HL-60 (cell line): ENCODE measurements around the gene NSRP1.
A peak's percentile ranks its signal among the peaks of the same experiment; 100 is the strongest.

Experiments
- DNase-seq, 2 experiments: peaks; one replicate each; pipeline ENCODE4 v3.0.0-alpha.2; 2010 to 2020; ENCODE audit warnings: low read depth in 1 of 2, low spot score in 1 of 2
- H3K27ac ChIP-seq: fragments of 250-450 bp; sonication (Bioruptor Pico); replicated peaks from 2 replicates; pipeline ENCODE4 v1.5.1; 2020; ENCODE audit warnings: mild to moderate bottlenecking, moderate library complexity
- H3K27me3 ChIP-seq: fragments of 250-450 bp; sonication (Bioruptor Pico); 2 replicates; pipeline ENCODE4 v1.5.1; 2021; ENCODE audit warnings: mild to moderate bottlenecking, moderate library complexity; ENCODE audit not compliant: insufficient read depth, poor library complexity, severe bottlenecking
- H3K4me3 ChIP-seq: replicated peaks from 2 replicates; pipeline ENCODE4 v1.5.1; 2011; ENCODE audit warnings: mild to moderate bottlenecking, control low read depth, low read length; ENCODE audit not compliant: insufficient read depth
- CTCF ChIP-seq: IDR thresholded peaks from one replicate; pipeline ENCODE4 v1.5.1; 2011; ENCODE audit warnings: low read length, control low read depth, inconsistent platforms; ENCODE audit not compliant: insufficient read depth
- GABPA ChIP-seq: IDR thresholded peaks from 2 replicates; pipeline ENCODE4 v1.6.1; 2012; ENCODE audit warnings: low read depth
- POLR2AphosphoS5 ChIP-seq: IDR thresholded peaks from 2 replicates; pipeline ENCODE4 v1.6.1; 2012; ENCODE audit warnings: low read depth
- SPI1 ChIP-seq: IDR thresholded peaks from 2 replicates; pipeline ENCODE4 v1.6.1; 2012; ENCODE audit warnings: low read depth, mild to moderate bottlenecking, borderline replicate concordance
- long read RNA-seq: library from polyadenylated mRNA; unstranded; transcript quantifications from one replicate; pipeline ENCODE4 v2.0.0, GENCODE V29; 2020
- TF ChIP-seq, protein P1 (sequence below): IDR thresholded peaks from 2 replicates; pipeline ENCODE4 v1.6.1; 2012; ENCODE audit warnings: low read depth; ENCODE audit not compliant: insufficient replicate concordance

The NSRP1 gene
- long read RNA-seq, transcript NSRP1-217 (6 exons, 2,420 nt), result minor isoform, 8 of 27 reads
- long read RNA-seq, transcript NSRP1-201 (7 exons, 2,541 nt), result major isoform, 10 of 27 reads
- long read RNA-seq, partial matches to known transcripts, result 1 of 27 reads
- long read RNA-seq, other reads (novel, unspliced or antisense), result 8 of 27 reads

GRCh38 chr17:30116661-30117551 is at the start of gene NSRP1:
Gene NSRP1 (plus strand): TSS chr17:30116816. CDS start chr17:30116844, 28 bp downstream.
- Histone ChIP-seq H3K27ac (peak within 1 kb of the TSS; percentile 91), H3K4me3 (peak within 1 kb of the TSS; percentile 75), H3K27me3 (no peaks in the 10 kb centered on the region)
- TF ChIP-seq GABPA, result no peak
- peak; percentile 98 for TF ChIP-seq POLR2AphosphoS5
- TF ChIP-seq, protein P1, sequence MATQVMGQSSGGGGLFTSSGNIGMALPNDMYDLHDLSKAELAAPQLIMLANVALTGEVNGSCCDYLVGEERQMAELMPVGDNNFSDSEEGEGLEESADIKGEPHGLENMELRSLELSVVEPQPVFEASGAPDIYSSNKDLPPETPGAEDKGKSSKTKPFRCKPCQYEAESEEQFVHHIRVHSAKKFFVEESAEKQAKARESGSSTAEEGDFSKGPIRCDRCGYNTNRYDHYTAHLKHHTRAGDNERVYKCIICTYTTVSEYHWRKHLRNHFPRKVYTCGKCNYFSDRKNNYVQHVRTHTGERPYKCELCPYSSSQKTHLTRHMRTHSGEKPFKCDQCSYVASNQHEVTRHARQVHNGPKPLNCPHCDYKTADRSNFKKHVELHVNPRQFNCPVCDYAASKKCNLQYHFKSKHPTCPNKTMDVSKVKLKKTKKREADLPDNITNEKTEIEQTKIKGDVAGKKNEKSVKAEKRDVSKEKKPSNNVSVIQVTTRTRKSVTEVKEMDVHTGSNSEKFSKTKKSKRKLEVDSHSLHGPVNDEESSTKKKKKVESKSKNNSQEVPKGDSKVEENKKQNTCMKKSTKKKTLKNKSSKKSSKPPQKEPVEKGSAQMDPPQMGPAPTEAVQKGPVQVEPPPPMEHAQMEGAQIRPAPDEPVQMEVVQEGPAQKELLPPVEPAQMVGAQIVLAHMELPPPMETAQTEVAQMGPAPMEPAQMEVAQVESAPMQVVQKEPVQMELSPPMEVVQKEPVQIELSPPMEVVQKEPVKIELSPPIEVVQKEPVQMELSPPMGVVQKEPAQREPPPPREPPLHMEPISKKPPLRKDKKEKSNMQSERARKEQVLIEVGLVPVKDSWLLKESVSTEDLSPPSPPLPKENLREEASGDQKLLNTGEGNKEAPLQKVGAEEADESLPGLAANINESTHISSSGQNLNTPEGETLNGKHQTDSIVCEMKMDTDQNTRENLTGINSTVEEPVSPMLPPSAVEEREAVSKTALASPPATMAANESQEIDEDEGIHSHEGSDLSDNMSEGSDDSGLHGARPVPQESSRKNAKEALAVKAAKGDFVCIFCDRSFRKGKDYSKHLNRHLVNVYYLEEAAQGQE, result peak; percentile 78
- TF ChIP-seq CTCF, result no peak
- TF ChIP-seq SPI1, result no peak; the same call in 1 of the 2 replicates
- DNase-seq, result peak; percentile 91 to 96

DNA sequence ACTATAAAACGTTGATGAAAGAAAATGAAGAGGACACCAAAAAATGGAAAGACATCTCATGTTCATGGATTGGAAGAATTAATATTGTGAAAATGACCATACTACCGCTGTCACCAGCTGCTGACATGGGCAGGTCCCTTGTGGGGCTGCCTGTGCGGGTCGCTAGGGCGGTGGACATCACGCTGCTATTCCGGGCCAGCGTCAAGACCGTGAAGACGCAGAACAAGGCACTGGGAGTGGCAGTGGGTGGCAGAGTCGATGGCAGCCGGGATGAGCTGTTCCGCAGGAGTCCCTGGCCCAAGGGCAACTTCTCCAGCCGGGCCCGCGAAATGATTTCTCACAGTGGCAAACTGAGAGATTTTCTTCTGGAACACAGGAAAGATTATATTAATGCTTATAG is 48.2 kb upstream of the NSRP1 start:
- DNase-seq, result no peak
- Histone ChIP-seq H3K4me3 (no peak overlapping the region), H3K27ac (no peak overlapping the region), H3K27me3 (no peaks in the 10 kb centered on the region)
- TF ChIP-seq SPI1, result no peak
- TF ChIP-seq CTCF, result no peak
- TF ChIP-seq POLR2AphosphoS5, result no peak
- TF ChIP-seq, protein P1, result no peak
- TF ChIP-seq GABPA, result no peak

GRCh38 chr17:30074254-30074653 is 42.4 kb upstream of the NSRP1 start:
- Histone ChIP-seq H3K4me3 (no peak overlapping the region), H3K27ac (no peak overlapping the region), H3K27me3 (no peaks in the 10 kb centered on the region)
- no peak for DNase-seq
- TF ChIP-seq, protein P1, result no peak
- no peak for TF ChIP-seq POLR2AphosphoS5
- TF ChIP-seq CTCF, result no peak
- TF ChIP-seq GABPA, result no peak
- TF ChIP-seq SPI1, result no peak
